Right hindlimb (tissue), 1 donor: ENCODE data around the gene FOXL2NB.
"Not testable (repeated sequence)": the region's sequence is repeated elsewhere in the genome, so short reads cannot be mapped to it uniquely, and the experiment has no call there.

Experiments used
- DNase-seq: peaks from one replicate; pipeline ENCODE4 v3.0.0-alpha.2; 2018

The FOXL2NB gene

GRCh38 chr3:138946663-138947494 lies at the start of gene FOXL2NB, which contains the start of gene FOXL2:
Gene FOXL2NB, plus strand, starts transcription at chr3:138947217. Its CDS starts 148 bp downstream, at chr3:138947365.
Gene FOXL2, minus strand, starts transcription at chr3:138947137. Its CDS starts 415 bp downstream, at chr3:138946722.
- DNase-seq = peak; percentile 69

- DNase-seq = peak; percentile 46
Observed at GRCh38 chr3:138898301-138898700, 48.7 kb upstream of the FOXL2NB start.

GRCh38 chr3:138898708-138899107 lies 48.3 kb upstream of the FOXL2NB start:
- DNase-seq = no peak

- no peak for DNase-seq
Observed at GRCh38 chr3:138899351-138899991, 47.5 kb upstream of the FOXL2NB start.

- no peak for DNase-seq
Observed at GRCh38 chr3:138901567-138901966, 45.5 kb upstream of the FOXL2NB start.

- DNase-seq = no peak
Observed at GRCh38 chr3:138902171-138902570, 44.8 kb upstream of the FOXL2NB start.

- no peak for DNase-seq
Observed at GRCh38 chr3:138907539-138907938, 39.5 kb upstream of the FOXL2NB start.

- no peak for DNase-seq
Observed at GRCh38 chr3:138908846-138909245, 38.2 kb upstream of the FOXL2NB start.

GRCh38 chr3:138909904-138910303 lies 37.1 kb upstream of the FOXL2NB start:
- DNase-seq = no peak

GRCh38 chr3:138911621-138912020 lies 35.4 kb upstream of the FOXL2NB start:
- DNase-seq = no peak

- DNase-seq = no peak
Observed at GRCh38 chr3:138912237-138912636, 34.8 kb upstream of the FOXL2NB start.

- DNase-seq = no peak
Observed at GRCh38 chr3:138913766-138914165, 33.3 kb upstream of the FOXL2NB start.

- DNase-seq = no peak
Observed at GRCh38 chr3:138914870-138915502, 32.0 kb upstream of the FOXL2NB start.

GRCh38 chr3:138915503-138916498 lies 31.2 kb upstream of the FOXL2NB start:
- DNase-seq = peak; percentile 95

GRCh38 chr3:138916824-138917223 lies 30.2 kb upstream of the FOXL2NB start:
- no peak for DNase-seq

GRCh38 chr3:138919325-138919724 lies 27.7 kb upstream of the FOXL2NB start:
- no peak for DNase-seq

- no peak for DNase-seq
Observed at GRCh38 chr3:138921316-138922292, 25.4 kb upstream of the FOXL2NB start.

GRCh38 chr3:138922400-138922799 lies 24.6 kb upstream of the FOXL2NB start:
- not testable (repeated sequence) for DNase-seq

GRCh38 chr3:138923531-138923994 lies 23.5 kb upstream of the FOXL2NB start:
- DNase-seq = peak; percentile 78

GRCh38 chr3:138928727-138929372 lies 18.2 kb upstream of the FOXL2NB start:
- no peak for DNase-seq
